ENCODE data around the gene TMPRSS11F.

TMPRSS11F gene

DNA sequence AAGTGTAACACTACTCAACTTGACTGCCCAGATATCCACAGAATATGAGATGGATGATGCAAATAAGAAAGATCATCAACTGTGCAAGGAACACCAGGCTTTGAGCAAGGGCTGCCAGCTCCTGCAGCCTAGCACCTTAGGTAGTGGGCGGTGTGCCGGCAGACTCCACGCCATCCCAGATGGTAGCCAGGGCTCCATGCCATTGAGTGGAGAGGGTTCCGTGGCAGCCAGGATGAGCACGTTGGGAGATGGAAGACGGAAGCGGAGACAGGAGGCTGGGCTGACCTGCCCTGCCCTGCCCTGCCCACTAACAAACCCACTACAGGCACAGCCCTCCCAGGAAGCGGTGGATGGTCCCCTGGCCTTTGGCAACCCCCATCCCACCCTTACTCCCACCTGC is 51.9 kb downstream of the TMPRSS11F start:
- no peak for DNase-seq (ENCODE audit: extremely low read depth in 1 of 2, low read depth in 1 of 2)

DNA sequence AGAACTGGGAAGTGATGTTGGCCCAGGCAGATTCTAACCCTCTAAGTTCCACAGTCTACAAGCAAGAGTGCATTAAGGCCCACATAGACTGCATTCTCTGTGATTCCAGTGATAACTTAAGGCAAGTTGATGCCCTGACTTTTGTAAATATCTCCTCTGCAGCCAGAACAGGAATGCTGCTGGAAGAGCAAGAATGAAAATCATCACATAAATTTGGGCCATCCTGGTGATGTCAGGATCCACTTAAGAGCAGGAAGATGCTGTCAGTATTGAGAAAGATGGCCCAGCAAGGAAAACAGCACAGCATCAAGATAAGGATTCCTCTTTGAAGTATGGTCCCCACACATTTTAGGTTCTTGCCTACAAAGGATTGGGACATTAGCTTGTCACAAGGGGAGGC is 52.4 kb downstream of the TMPRSS11F start:
- no peak for DNase-seq (ENCODE audit: extremely low read depth in 1 of 2, low read depth in 1 of 2)

DNA sequence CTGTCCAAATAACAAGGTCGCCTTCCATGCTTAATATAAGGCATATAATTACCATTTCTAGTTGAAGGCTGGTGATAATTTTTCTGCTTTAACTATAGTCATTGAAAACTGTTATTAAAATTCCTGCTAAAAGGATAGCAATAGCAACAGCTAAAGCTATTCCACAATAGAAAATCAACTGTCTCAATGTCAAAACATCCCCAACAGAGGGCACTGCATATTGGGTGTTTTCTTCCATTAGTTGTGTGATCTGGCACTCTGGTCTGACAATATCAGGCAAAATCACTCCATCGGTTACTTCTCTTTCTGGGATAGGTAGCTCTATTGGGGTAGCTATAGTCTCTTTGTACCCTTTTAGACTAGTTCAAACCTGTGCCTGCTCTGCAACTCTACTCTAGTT is 53.5 kb downstream of the TMPRSS11F start:
- DNase-seq (ENCODE audit: extremely low read depth in 1 of 2, low read depth in 1 of 2), result no peak

DNA sequence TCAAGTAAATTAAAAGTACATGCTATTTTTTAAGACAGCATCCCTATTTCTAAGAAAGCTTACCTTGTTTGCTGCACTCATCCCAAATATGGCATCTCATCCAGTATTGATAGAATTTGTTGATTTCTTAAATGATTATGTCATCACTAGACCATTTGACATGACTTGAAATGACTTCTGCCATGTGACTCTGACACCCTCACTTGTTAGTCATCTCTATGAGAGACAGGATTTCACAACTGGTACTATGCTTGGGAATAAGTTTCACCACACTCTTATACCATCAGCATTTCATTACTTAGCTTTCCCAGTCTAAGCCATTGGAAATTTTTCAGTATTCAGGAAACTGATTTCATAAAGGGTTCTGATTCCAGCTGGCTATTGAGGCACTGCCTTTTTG is 55.3 kb downstream of the TMPRSS11F start:
- no peak for DNase-seq (ENCODE audit: extremely low read depth in 1 of 2, low read depth in 1 of 2)

DNA sequence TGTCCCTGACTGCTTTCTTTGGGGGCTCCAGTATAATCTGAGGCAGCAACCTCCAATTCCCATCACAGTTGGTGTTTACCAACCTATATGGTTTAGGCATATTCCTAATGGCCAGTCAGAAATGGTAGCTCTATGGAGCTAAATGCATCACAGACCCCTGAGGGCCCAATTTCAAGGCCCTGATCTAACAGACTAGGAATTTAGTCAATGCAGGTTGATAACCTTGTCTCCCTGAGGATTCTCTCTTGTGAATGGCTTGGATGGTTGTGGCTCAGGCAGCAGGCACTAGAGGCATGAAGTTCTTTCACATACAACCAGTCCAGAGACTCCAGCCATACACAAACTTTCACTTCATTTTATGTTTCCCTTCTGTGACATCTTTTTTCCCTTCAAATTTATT is 59.4 kb downstream of the TMPRSS11F start:
- DNase-seq (ENCODE audit: extremely low read depth in 1 of 2, low read depth in 1 of 2), result no peak

DNA sequence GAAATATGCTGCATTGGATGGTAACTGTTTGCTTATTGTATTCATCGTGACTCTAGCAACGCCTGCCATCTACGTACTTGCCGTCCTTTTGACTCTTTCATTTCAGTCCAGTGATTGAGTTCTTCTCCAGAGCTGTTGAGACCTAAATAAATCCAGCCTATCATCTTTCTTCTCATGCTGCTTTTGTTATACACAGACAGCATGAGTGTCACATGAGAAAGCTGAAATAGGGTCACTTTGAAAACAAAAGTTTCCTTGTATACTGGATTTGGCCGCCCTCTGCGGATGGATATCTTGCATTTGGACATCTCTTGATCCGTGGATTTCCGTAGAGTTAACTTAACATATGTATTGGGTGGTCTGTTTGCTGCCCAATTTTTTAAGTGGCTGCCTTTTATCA is 67.2 kb downstream of the TMPRSS11F start:
- no peak for DNase-seq (ENCODE audit: extremely low read depth in 1 of 2, low read depth in 1 of 2)

DNA sequence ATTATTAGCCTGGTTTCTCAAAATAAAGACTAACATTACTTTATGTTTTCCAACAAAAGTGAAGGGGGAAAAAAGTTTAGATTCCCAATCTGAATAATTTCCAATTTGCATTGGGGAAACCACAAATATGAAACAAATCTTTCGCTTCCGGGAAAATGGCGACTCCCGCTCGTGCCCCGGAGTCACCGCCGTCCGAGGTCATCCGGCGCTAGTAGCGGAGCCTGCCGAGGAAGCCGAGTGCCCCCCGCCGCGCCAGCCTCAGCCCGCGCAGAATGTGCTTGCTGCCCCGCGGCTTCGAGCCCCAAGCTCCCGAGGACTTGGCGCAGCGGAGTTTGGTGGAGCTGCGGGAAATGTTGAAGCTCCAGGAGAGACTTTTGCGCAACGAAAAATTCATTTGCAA is 91.4 kb downstream of the TMPRSS11F start:
- no peak for DNase-seq (ENCODE audit: extremely low read depth in 1 of 2, low read depth in 1 of 2)

DNA sequence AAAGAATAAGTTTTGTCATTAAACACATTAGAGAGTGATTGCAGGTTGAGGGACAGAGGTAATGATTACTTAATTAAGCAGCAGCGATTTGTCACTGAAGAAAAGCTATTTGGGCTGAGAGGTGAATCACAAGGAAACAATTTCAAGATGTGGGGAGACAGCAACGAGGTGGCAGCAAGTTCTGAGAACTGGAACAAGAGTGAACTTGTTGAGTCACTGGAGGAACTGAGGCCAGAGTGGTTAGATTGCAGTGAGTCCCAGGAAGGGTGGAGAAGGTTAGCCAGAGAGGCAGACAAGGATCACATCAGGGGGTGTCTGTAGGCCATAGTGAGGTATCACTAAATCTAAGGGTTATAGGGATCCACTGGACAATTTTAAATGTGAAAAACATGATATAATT is 108.5 kb downstream of the TMPRSS11F start:
- no peak for DNase-seq (ENCODE audit: extremely low read depth in 1 of 2, low read depth in 1 of 2)

DNA sequence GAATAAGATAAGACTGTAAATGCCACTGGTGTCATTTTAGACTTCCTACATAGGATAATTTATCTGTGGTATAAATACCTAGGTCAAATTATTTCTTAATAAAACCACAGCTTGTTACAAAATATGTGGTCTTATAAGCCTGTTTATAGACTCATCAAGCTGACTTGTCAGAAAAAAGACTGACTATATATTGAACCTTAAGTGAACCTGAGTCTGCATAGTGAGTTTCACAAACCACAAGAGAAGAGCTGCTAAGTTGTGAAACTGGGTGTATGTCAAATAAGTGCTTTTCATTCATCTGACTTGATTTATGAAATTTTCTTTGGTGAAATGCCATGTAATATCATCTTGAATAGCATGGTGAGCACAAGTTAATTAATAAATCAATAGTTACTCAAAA is 118.0 kb downstream of the TMPRSS11F start:
- no peak for DNase-seq (ENCODE audit: extremely low read depth in 1 of 2, low read depth in 1 of 2)

Data from stimulated activated CD8-positive, alpha-beta memory T cell treated with anti-CD3 and anti-CD28 coated beads, Interleukin-7, amount 100 ng/mL, for 48 hours (primary cell).